GM12878 (cell line): ENCODE results near the gene ELOA2.

Experiments
- BCL11A ChIP-seq: IDR thresholded peaks from 2 replicates; pipeline ENCODE4 v1.6.1; 2011; ENCODE audit warnings: low read depth, low read length
- CREB1 ChIP-seq: IDR thresholded peaks from 2 replicates; pipeline ENCODE4 v1.6.1; 2012; ENCODE audit warnings: low read depth, mild to moderate bottlenecking, inconsistent platforms
- HCFC1 ChIP-seq: fragments of 150-350 bp; IDR thresholded peaks from 2 replicates; pipeline ENCODE4 v1.6.1; 2014; ENCODE audit warnings: low read length
- MTA2 ChIP-seq: fragments of 450-650 bp; IDR thresholded peaks from 2 replicates; pipeline ENCODE4 v1.6.1; 2016; ENCODE audit warnings: low read depth, mild to moderate bottlenecking, moderate library complexity
- POLR2AphosphoS5 ChIP-seq: IDR thresholded peaks from 2 replicates; pipeline ENCODE4 v1.6.1; 2011; ENCODE audit warnings: mild to moderate bottlenecking, low read length, inconsistent platforms
- ZNF274 ChIP-seq: IDR thresholded peaks from one replicate; pipeline ENCODE4 v1.8.0; 2011; ENCODE audit not compliant: insufficient read length, insufficient read depth
- TF ChIP-seq, protein P1 (sequence below), 3 experiments: IDR thresholded peaks in 2 of 3; conservative IDR thresholded peaks in 1 of 3; 2 replicates each; pipeline ENCODE4 v1.5.1; 2011; ENCODE audit warnings: low read depth in 3 of 3, low read length in 3 of 3, mild to moderate bottlenecking in 3 of 3, control low read depth in 2 of 3, moderate library complexity in 2 of 3, inconsistent platforms in 1 of 3, mixed read lengths in 1 of 3; ENCODE audit not compliant: control insufficient read depth in 2 of 3, insufficient read depth in 1 of 3; ENCODE audit errors: extremely low read depth in 1 of 3
- TF ChIP-seq, protein P2 (sequence below): IDR thresholded peaks from 2 replicates; pipeline ENCODE4 v1.6.1; 2011; ENCODE audit warnings: low read depth, low read length, improper control_type of control experiment, borderline replicate concordance

DNA sequence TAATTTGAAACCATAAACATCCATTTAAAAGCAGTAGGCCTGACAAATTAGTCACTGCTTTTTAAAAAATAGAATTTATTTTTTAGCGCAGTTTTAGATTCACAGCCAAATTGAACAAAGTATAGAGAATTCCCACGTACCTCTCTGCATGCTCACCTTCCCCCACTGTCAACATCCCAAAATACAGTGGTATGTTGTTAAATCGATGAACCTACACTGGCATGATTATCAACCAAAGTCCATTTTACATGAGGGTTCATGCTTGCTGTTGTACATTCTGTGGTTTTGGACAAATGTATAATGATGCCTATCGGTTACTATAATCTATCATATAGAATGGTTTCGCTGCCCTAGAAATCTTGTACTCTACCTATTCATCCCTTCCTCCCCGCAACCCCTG lies 5.6 kb upstream of the ELOA2 start:
- TF ChIP-seq HCFC1, result no peak
- TF ChIP-seq, protein P1, sequence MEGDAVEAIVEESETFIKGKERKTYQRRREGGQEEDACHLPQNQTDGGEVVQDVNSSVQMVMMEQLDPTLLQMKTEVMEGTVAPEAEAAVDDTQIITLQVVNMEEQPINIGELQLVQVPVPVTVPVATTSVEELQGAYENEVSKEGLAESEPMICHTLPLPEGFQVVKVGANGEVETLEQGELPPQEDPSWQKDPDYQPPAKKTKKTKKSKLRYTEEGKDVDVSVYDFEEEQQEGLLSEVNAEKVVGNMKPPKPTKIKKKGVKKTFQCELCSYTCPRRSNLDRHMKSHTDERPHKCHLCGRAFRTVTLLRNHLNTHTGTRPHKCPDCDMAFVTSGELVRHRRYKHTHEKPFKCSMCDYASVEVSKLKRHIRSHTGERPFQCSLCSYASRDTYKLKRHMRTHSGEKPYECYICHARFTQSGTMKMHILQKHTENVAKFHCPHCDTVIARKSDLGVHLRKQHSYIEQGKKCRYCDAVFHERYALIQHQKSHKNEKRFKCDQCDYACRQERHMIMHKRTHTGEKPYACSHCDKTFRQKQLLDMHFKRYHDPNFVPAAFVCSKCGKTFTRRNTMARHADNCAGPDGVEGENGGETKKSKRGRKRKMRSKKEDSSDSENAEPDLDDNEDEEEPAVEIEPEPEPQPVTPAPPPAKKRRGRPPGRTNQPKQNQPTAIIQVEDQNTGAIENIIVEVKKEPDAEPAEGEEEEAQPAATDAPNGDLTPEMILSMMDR (IDR thresholded peaks at IDR 0.05 in 2 of 3, conservative IDR thresholded peaks at IDR 0.05 in 1 of 3; ENCODE audit: control insufficient read depth in 2 of 3, extremely low read depth in 1 of 3, insufficient read depth in 1 of 3, low read depth in 3 of 3, low read length in 3 of 3), result no peak
- no peak for TF ChIP-seq ZNF274
- no peak for TF ChIP-seq MTA2
- TF ChIP-seq, protein P2, sequence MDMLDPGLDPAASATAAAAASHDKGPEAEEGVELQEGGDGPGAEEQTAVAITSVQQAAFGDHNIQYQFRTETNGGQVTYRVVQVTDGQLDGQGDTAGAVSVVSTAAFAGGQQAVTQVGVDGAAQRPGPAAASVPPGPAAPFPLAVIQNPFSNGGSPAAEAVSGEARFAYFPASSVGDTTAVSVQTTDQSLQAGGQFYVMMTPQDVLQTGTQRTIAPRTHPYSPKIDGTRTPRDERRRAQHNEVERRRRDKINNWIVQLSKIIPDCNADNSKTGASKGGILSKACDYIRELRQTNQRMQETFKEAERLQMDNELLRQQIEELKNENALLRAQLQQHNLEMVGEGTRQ, result no peak
- TF ChIP-seq CREB1, result no peak
- TF ChIP-seq BCL11A, result no peak
- no peak for TF ChIP-seq POLR2AphosphoS5
